ENCODE measurements around the gene CPZ.

GRCh38 chr4:8656185-8656517 lies 63.6 kb downstream of the CPZ start:
- no peak for TF ChIP-seq EZH2 (IDR thresholded peaks at IDR 0.05; ENCODE audit: borderline replicate concordance, low read length)
- no peak for TF ChIP-seq CTCF (IDR thresholded peaks at IDR 0.05; ENCODE audit: low read length)

Measured in OCI-LY1 (cell line).